GM18519 (cell line): Measurements from ENCODE around the gene TMTC3.
A peak's percentile ranks its signal among the peaks of the same experiment; 100 is the strongest.
"Not testable (repeated sequence)": the region's sequence is repeated elsewhere in the genome, so short reads cannot be mapped to it uniquely, and the experiment has no call there.

Experiments used
- ATAC-seq: cut with Tn5 transposase; IDR thresholded peaks from one replicate; pipeline ENCODE4 v1.9.1; 2021; ENCODE audit warnings: mild to moderate bottlenecking, moderate library complexity; ENCODE audit not compliant: unreplicated experiment, low FRiP score

Gene TMTC3

GRCh38 chr12:88141774-88142609 lies at the start of gene TMTC3, which contains the start of gene CEP290:
TSS of gene TMTC3 (plus strand) at chr12:88142307. CDS start at chr12:88148316, 6,009 bp downstream.
TSS of gene CEP290 (minus strand) at chr12:88142088. CDS start at chr12:88141307, 781 bp downstream.
- ATAC-seq: peak; percentile 96

GRCh38 chr12:88092771-88093170 lies 49.3 kb upstream of the TMTC3 start:
- no peak for ATAC-seq

GRCh38 chr12:88093573-88093972 lies 48.5 kb upstream of the TMTC3 start:
- ATAC-seq: no peak

GRCh38 chr12:88108021-88108420 lies 34.1 kb upstream of the TMTC3 start:
- ATAC-seq: no peak

GRCh38 chr12:88111074-88111652 lies 30.9 kb upstream of the TMTC3 start:
- ATAC-seq: no peak

GRCh38 chr12:88113871-88114270 lies 28.2 kb upstream of the TMTC3 start:
- no peak for ATAC-seq

- no peak for ATAC-seq
Observed at GRCh38 chr12:88122666-88123065, 19.4 kb upstream of the TMTC3 start.

GRCh38 chr12:88127099-88127498 lies 15.0 kb upstream of the TMTC3 start:
- no peak for ATAC-seq

GRCh38 chr12:88127855-88128254 lies 14.3 kb upstream of the TMTC3 start:
- ATAC-seq: no peak

- ATAC-seq: no peak
Observed at GRCh38 chr12:88132392-88132791, 9.7 kb upstream of the TMTC3 start.

- ATAC-seq: not testable (repeated sequence)
Observed at GRCh38 chr12:88133181-88133580, 8.9 kb upstream of the TMTC3 start.

- not testable (repeated sequence) for ATAC-seq
Observed at GRCh38 chr12:88139711-88140110, 2.4 kb upstream of the TMTC3 start.

- no peak for ATAC-seq
Observed at GRCh38 chr12:88141425-88141773, 708 bp upstream of the TMTC3 start.

- ATAC-seq: no peak
Observed at GRCh38 chr12:88142610-88142991, 494 bp downstream of the TMTC3 start.

GRCh38 chr12:88144037-88144436 lies 1.9 kb downstream of the TMTC3 start:
- ATAC-seq: no peak

GRCh38 chr12:88144546-88145468 lies 2.7 kb downstream of the TMTC3 start:
- no peak for ATAC-seq

GRCh38 chr12:88145567-88146505 lies 3.7 kb downstream of the TMTC3 start:
- no peak for ATAC-seq

GRCh38 chr12:88150063-88150462 lies 8.0 kb downstream of the TMTC3 start:
- ATAC-seq: no peak

- no peak for ATAC-seq
Observed at GRCh38 chr12:88153959-88154358, 11.9 kb downstream of the TMTC3 start.
